ENCODE data around the gene OR2T2. TPM values are rescaled to one million over a fixed set of nuclear protein-coding genes. Genes with fewer than 3 reads are reported as not detected.
"Not testable (repeated sequence)": the region's sequence is repeated elsewhere in the genome, so short reads cannot be mapped to it uniquely, and the experiment has no call there.

The OR2T2 gene, protein sequence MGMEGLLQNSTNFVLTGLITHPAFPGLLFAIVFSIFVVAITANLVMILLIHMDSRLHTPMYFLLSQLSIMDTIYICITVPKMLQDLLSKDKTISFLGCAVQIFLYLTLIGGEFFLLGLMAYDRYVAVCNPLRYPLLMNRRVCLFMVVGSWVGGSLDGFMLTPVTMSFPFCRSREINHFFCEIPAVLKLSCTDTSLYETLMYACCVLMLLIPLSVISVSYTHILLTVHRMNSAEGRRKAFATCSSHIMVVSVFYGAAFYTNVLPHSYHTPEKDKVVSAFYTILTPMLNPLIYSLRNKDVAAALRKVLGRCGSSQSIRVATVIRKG
- not detected for total RNA-seq
- long read RNA-seq = 0 reads

GRCh38 chr1:248445399-248445798 is at the start of gene OR2T2:
Gene OR2T2, plus strand, starts transcription at chr1:248445637. Its CDS starts 7,161 bp downstream, at chr1:248452798.
- H3K9me3 ChIP-seq; DNase-seq; H3K4me3 ChIP-seq; H3K36me3 ChIP-seq; H3K4me1 ChIP-seq; H3K27me3 ChIP-seq; ATAC-seq; H3K27ac ChIP-seq; intact Hi-C loops (cut with DNase I): not testable (repeated sequence)
- 29% methylated on average over 1 of the region's 2 CpGs for WGBS (ENCODE audit: insufficient coverage, low coverage, low lambda C conversion rate, missing lambda C conversion rate)

GRCh38 chr1:248402748-248403147 is 42.7 kb upstream of the OR2T2 start, which contains the start of gene OR2T1:
Gene OR2T1, plus strand, starts transcription at chr1:248403048. Its CDS starts 3,100 bp downstream, at chr1:248406148.
- no peak within 1 kb of the TSS for H3K4me3 ChIP-seq
- H3K36me3 ChIP-seq = no peaks in the 10 kb centered on the region
- H3K27ac ChIP-seq = no peak within 1 kb of the TSS
- WGBS (ENCODE audit: insufficient coverage, low coverage, low lambda C conversion rate, missing lambda C conversion rate) = 40% methylated on average over 3 of the region's 3 CpGs
- no peak for ATAC-seq
- DNase-seq = no peak
- H3K4me1 ChIP-seq = no peaks in the 10 kb centered on the region
- intact Hi-C loops (cut with DNase I) = no loop called here
- H3K27me3 ChIP-seq = no peaks in the 10 kb centered on the region
- TF ChIP-seq POLR2A (IDR thresholded peaks at IDR 0.05) = no peak
- TF ChIP-seq, protein P1, sequence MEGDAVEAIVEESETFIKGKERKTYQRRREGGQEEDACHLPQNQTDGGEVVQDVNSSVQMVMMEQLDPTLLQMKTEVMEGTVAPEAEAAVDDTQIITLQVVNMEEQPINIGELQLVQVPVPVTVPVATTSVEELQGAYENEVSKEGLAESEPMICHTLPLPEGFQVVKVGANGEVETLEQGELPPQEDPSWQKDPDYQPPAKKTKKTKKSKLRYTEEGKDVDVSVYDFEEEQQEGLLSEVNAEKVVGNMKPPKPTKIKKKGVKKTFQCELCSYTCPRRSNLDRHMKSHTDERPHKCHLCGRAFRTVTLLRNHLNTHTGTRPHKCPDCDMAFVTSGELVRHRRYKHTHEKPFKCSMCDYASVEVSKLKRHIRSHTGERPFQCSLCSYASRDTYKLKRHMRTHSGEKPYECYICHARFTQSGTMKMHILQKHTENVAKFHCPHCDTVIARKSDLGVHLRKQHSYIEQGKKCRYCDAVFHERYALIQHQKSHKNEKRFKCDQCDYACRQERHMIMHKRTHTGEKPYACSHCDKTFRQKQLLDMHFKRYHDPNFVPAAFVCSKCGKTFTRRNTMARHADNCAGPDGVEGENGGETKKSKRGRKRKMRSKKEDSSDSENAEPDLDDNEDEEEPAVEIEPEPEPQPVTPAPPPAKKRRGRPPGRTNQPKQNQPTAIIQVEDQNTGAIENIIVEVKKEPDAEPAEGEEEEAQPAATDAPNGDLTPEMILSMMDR (IDR thresholded peaks at IDR 0.05) = no peak
- no peaks in the 10 kb centered on the region for H3K9me3 ChIP-seq

GRCh38 chr1:248404024-248404423 is 41.4 kb upstream of the OR2T2 start:
- ATAC-seq = no peak
- no peak overlapping the region for H3K27ac ChIP-seq
- intact Hi-C loops (cut with DNase I) = no loop called here
- TF ChIP-seq POLR2A (IDR thresholded peaks at IDR 0.05) = no peak
- TF ChIP-seq, protein P1 (IDR thresholded peaks at IDR 0.05) = no peak
- DNase-seq = no peak
- no peaks in the 10 kb centered on the region for H3K9me3 ChIP-seq
- H3K4me1 ChIP-seq = no peaks in the 10 kb centered on the region
- no peak overlapping the region for H3K4me3 ChIP-seq
- H3K27me3 ChIP-seq = no peaks in the 10 kb centered on the region
- WGBS (ENCODE audit: insufficient coverage, low coverage, low lambda C conversion rate, missing lambda C conversion rate) = 71% methylated on average over 6 of the region's 6 CpGs
- no peaks in the 10 kb centered on the region for H3K36me3 ChIP-seq

- no peak for ATAC-seq
- no peak for TF ChIP-seq POLR2A (IDR thresholded peaks at IDR 0.05)
- TF ChIP-seq, protein P1 (IDR thresholded peaks at IDR 0.05) = no peak
Measured at GRCh38 chr1:248406721-248407692, 38.4 kb upstream of the OR2T2 start.

More at GRCh38 chr1:248406721-248407692, 38.4 kb upstream of the OR2T2 start:
- intact Hi-C loops (cut with DNase I) = no loop called here
- no peaks in the 10 kb centered on the region for H3K4me1 ChIP-seq
- H3K4me3 ChIP-seq = no peak overlapping the region
- no peaks in the 10 kb centered on the region for H3K9me3 ChIP-seq
- H3K27me3 ChIP-seq = no peaks in the 10 kb centered on the region
- WGBS (ENCODE audit: insufficient coverage, low coverage, low lambda C conversion rate, missing lambda C conversion rate) = 31% methylated on average over 6 of the region's 8 CpGs
- H3K36me3 ChIP-seq = no peaks in the 10 kb centered on the region
- no peak for DNase-seq
- H3K27ac ChIP-seq = no peak overlapping the region
